Panc1 (cell line): ENCODE results near the gene SSR3. TPM values are rescaled to one million over a fixed set of nuclear protein-coding genes. Genes with fewer than 3 reads are reported as not detected.

Source experiments
- ATAC-seq: fragments of 200-7000 bp; cut with Tn5 transposase; 2 replicates; pipeline ENCODE4 v1.9.1; 2020; ENCODE audit warnings: mild to moderate bottlenecking, moderate library complexity
- BruUV-seq: library from RNA; stranded (reverse); fragments of 400-500 nt; replicated peaks from 2 replicates; lab custom pipeline; 2021; lab: Mats Ljungman, UMichigan
- CTCF ChIA-PET: fragments of 300-600 bp; sonication (Branson Sonifier 250); formaldehyde crosslinking; loops from one replicate; lab custom pipeline; 2022; ENCODE audit warnings: antibody characterized with exemption; lab: Charles Lee
- POLR2A ChIA-PET: fragments of 300-600 bp; sonication (Branson Sonifier 250); formaldehyde crosslinking; loops from one replicate; lab custom pipeline; 2022; ENCODE audit warnings: antibody characterized with exemption; lab: Charles Lee
- DNase-seq: peaks from one replicate; pipeline ENCODE4 v3.0.0-alpha.2; 2010; ENCODE audit warnings: low read depth, low spot score
- H3K27ac ChIP-seq: 2 replicates; pipeline ENCODE4 v1.5.1; 2011; ENCODE audit warnings: mild to moderate bottlenecking, low read length, inconsistent platforms
- H3K27me3 ChIP-seq: fragments of 200-500 bp; sonication (Bioruptor generic); 2 replicates; pipeline ENCODE4 v1.6.0; 2014; ENCODE audit warnings: low read length, inconsistent platforms; ENCODE audit not compliant: control insufficient read depth, insufficient read depth
- H3K36me3 ChIP-seq: fragments of 200-500 bp; sonication (Bioruptor generic); 2 replicates; pipeline ENCODE4 v1.5.1; 2014; ENCODE audit warnings: inconsistent platforms, mild to moderate bottlenecking, low read length, moderate library complexity; ENCODE audit not compliant: control insufficient read depth, insufficient read depth
- H3K4me1 ChIP-seq: 2 replicates; pipeline ENCODE4 v1.5.1; 2011; ENCODE audit warnings: inconsistent platforms, mild to moderate bottlenecking, low read length, moderate library complexity; ENCODE audit not compliant: control insufficient read depth, insufficient read depth
- H3K4me3 ChIP-seq, 2 experiments: 2 replicates each; pipeline ENCODE4 v1.5.1; 2011 to 2012; ENCODE audit warnings: low read depth in 2 of 2, low read length in 2 of 2, mild to moderate bottlenecking in 2 of 2, inconsistent platforms in 1 of 2, moderate library complexity in 1 of 2
- H3K9me3 ChIP-seq: fragments of 200-500 bp; sonication (Bioruptor generic); 2 replicates; pipeline ENCODE4 v1.5.1; 2014; ENCODE audit warnings: low read depth, mild to moderate bottlenecking, inconsistent platforms, low read length, moderate library complexity; ENCODE audit not compliant: control insufficient read depth, insufficient read depth
- CTCF ChIP-seq: fragments of 450-650 bp; IDR thresholded peaks from 2 replicates; pipeline ENCODE4 v1.5.1; 2017; ENCODE audit warnings: mild to moderate bottlenecking
- POLR2AphosphoS5 ChIP-seq: IDR thresholded peaks from 2 replicates; pipeline ENCODE4 v1.6.1; 2012; ENCODE audit warnings: mild to moderate bottlenecking, low read depth, low read length, moderate library complexity
- REST ChIP-seq, 2 experiments: IDR thresholded peaks; 2 replicates each; pipeline ENCODE4 v1.6.1; 2011 to 2012; ENCODE audit warnings: low read depth in 2 of 2, control low read depth in 1 of 2, low read length in 1 of 2, mild to moderate bottlenecking in 1 of 2, moderate library complexity in 1 of 2; ENCODE audit not compliant: insufficient read depth in 1 of 2
- SIN3A ChIP-seq: IDR thresholded peaks from 2 replicates; pipeline ENCODE4 v1.6.1; 2012; ENCODE audit warnings: low read depth, mild to moderate bottlenecking, low read length, moderate library complexity, borderline replicate concordance; ENCODE audit not compliant: insufficient read depth
- TCF7L2 ChIP-seq: IDR thresholded peaks from 2 replicates; pipeline ENCODE4 v1.6.1; 2011; ENCODE audit warnings: mild to moderate bottlenecking, low read depth, low read length, inconsistent platforms
- in situ Hi-C: cut with HindIII; loops from 2 replicates; pipeline ENCODE4 v1.10.0; 2016; ENCODE audit warnings: low sequenced_read_pairs, low pct_unique_long_range_greater_than_20kb
- intact Hi-C: fragments of 100-400 bp; cut with micrococcal nuclease; formaldehyde crosslinking; loops from one replicate; pipeline ENCODE4 v1.10.0; 2022; ENCODE audit not compliant: unreplicated experiment
- total RNA-seq: library from RNA; stranded (reverse); gene quantifications from one replicate; pipeline ENCODE4 v1.2.1, GENCODE V29; 2021; ENCODE audit not compliant: unreplicated experiment

The SSR3 gene
- total RNA-seq, 1 experiment from 2014 or later = 154 TPM

GRCh38 chr3:156576651-156577348 is 21.9 kb upstream of the SSR3 start:
- CTCF ChIA-PET = no interaction called here
- in situ Hi-C loops = no loop called here
- no peaks in the 10 kb centered on the region for H3K4me1 ChIP-seq
- no peak for ATAC-seq
- no peak for TF ChIP-seq REST (IDR thresholded peaks at IDR 0.05; ENCODE audit: insufficient read depth in 1 of 2, low read depth in 2 of 2, low read length in 1 of 2)
- no peak for TF ChIP-seq SIN3A
- TF ChIP-seq CTCF = no peak
- TF ChIP-seq TCF7L2 = no peak
- no peak for TF ChIP-seq POLR2AphosphoS5
- intact Hi-C loops = no loop called here
- H3K27me3 ChIP-seq = peaks cover 10% of the 10 kb centered on the region; the same call in 1 of the 2 replicates
- no peak overlapping the region for H3K4me3 ChIP-seq
- H3K36me3 ChIP-seq = no peaks in the 10 kb centered on the region; the same call in 1 of the 2 replicates
- no TSS peak for BruUV-seq
- DNase-seq = no peak
- no peak overlapping the region for H3K27ac ChIP-seq
- POLR2A ChIA-PET = interaction anchor here (0.6 kb wide), 1 partner anchor 12 kb away, joined by 4 read pairs; no protein-coding TSS in a partner anchor
- no peaks in the 10 kb centered on the region for H3K9me3 ChIP-seq

GRCh38 chr3:156576051-156576450 is 21.1 kb upstream of the SSR3 start:
- intact Hi-C loops = no loop called here
- ChIA-PET CTCF (no interaction called here), POLR2A (no interaction called here)
- H3K9me3 ChIP-seq = no peaks in the 10 kb centered on the region
- in situ Hi-C loops = no loop called here
- no peaks in the 10 kb centered on the region; the same call in 1 of the 2 replicates for H3K36me3 ChIP-seq
- ATAC-seq (no peak), DNase-seq (no peak)
- H3K4me1 ChIP-seq = no peaks in the 10 kb centered on the region
- H3K27ac ChIP-seq = no peak overlapping the region
- H3K27me3 ChIP-seq = peaks cover 14% of the 10 kb centered on the region
- TF ChIP-seq TCF7L2 (no peak), REST (IDR thresholded peaks at IDR 0.05; ENCODE audit: insufficient read depth in 1 of 2, low read depth in 2 of 2, low read length in 1 of 2) (no peak), SIN3A (no peak), CTCF (no peak), POLR2AphosphoS5 (no peak)
- H3K4me3 ChIP-seq = no peak overlapping the region
- BruUV-seq = no TSS peak
